ENCODE data around the gene S100A12. TPM values are rescaled to one million over a fixed set of nuclear protein-coding genes. Genes with fewer than 3 reads are reported as not detected.
A peak's percentile ranks its signal among the peaks of the same experiment; 100 is the strongest.

Gene S100A12
- total RNA-seq, 1 experiment from 2014 or later, result not detected

- Histone ChIP-seq H3K18ac (ENCODE audit: insufficient read length, low read depth, low read length) (no peak overlapping the region), H2BK120ac (ENCODE audit: low read depth, low read length, poor library complexity, severe bottlenecking) (no peak overlapping the region), H2BK20ac (ENCODE audit: low read depth, low read length, poor library complexity, severe bottlenecking) (no peak overlapping the region), H3K14ac (ENCODE audit: insufficient read depth, low read length) (no peak overlapping the region), H4K91ac (ENCODE audit: insufficient read length, low read depth, low read length) (no peak overlapping the region), H3K9me3 (ENCODE audit: control insufficient read depth, low read depth, low read length) (no peaks in the 10 kb centered on the region), H3K4me2 (ENCODE audit: insufficient read depth, insufficient read length, low read length) (no peak overlapping the region), H3K23me2 (ENCODE audit: insufficient read length, low read depth, low read length, poor library complexity, severe bottlenecking) (no peaks in the 10 kb centered on the region), H2AFZ (ENCODE audit: low read length) (no peak overlapping the region), H2AK5ac (ENCODE audit: insufficient read length, low read length) (no peak overlapping the region), H3K79me1 (ENCODE audit: insufficient read depth, low read depth, low read length, poor library complexity, severe bottlenecking) (no peaks in the 10 kb centered on the region), H3K4ac (ENCODE audit: low read depth, low read length) (no peak overlapping the region), H2BK15ac (ENCODE audit: low read depth, low read length) (no peak overlapping the region), H3K56ac (ENCODE audit: insufficient read length, low read depth, low read length) (no peak overlapping the region), H3K79me2 (ENCODE audit: insufficient read depth, low read length) (no peaks in the 10 kb centered on the region), H3K27ac (ENCODE audit: insufficient read length, low read depth, low read length) (no peak overlapping the region), H4K20me1 (ENCODE audit: control insufficient read depth, insufficient read depth, insufficient read length) (no peaks in the 10 kb centered on the region), H3T11ph (ENCODE audit: low read length) (no peak overlapping the region), H3K27me3 (ENCODE audit: insufficient read depth, low read length) (no peaks in the 10 kb centered on the region), H3K9ac (ENCODE audit: extremely low read depth, insufficient read length, low read length) (no peak overlapping the region), H4K5ac (ENCODE audit: insufficient read length, low read depth, low read length) (no peak overlapping the region), H3K4me1 (ENCODE audit: insufficient read depth, low read length) (no peaks in the 10 kb centered on the region), H4K8ac (replicated peaks; ENCODE audit: insufficient read length, low read depth, low read length) (no peak overlapping the region), H2BK12ac (ENCODE audit: insufficient read length, low read depth, low read length) (no peak overlapping the region), H3K23ac (ENCODE audit: insufficient read length, low read depth, low read length) (no peak overlapping the region), H2BK5ac (ENCODE audit: insufficient read length, low read length) (no peak overlapping the region)
- no CpG with 5 or more reads among the region's 6 CpGs for WGBS (ENCODE audit: extremely low coverage, insufficient read length, low lambda C conversion rate)
- TF ChIP-seq CTCF (conservative IDR thresholded peaks at IDR 0.05), result no peak
- H3K9me3 Mint-ChIP-seq, result peaks cover 0 to 3% of the 10 kb centered on the region in 2 experiments; a peak in 1 of 5 replicates
- H3K36me3 Mint-ChIP-seq (ENCODE audit: insufficient read depth in 1 of 3, low read depth in 3 of 3), result no peaks in the 10 kb centered on the region
- H3K27me3 Mint-ChIP-seq (ENCODE audit: low read depth), result peaks cover 21% of the 10 kb centered on the region
- H3K4me3 Mint-ChIP-seq, result no peak overlapping the region
- peak; percentile 62 for DNase-seq
- no peaks in the 10 kb centered on the region for H3K4me1 Mint-ChIP-seq
- H3K27ac Mint-ChIP-seq, result no peak overlapping the region
Measured at GRCh38 chr1:153422450-153423068, 47.1 kb upstream of the S100A12 start.

Measured in H9 (cell line).